Suprapubic skin (tissue), 4 donors: Measurements from ENCODE around the gene KRTAP5-5. TPM values are rescaled to one million over a fixed set of nuclear protein-coding genes. Genes with fewer than 3 reads are reported as not detected.
"Not testable (repeated sequence)": the region's sequence is repeated elsewhere in the genome, so short reads cannot be mapped to it uniquely, and the experiment has no call there.

Experiments
- DNase-seq, 2 donors: peaks; one replicate each; pipeline ENCODE4 v3.0.0-alpha.2; 2019; ENCODE audit warnings: low spot score in 2 of 2
- H3K27ac ChIP-seq: fragments of 200-600 bp; sonication (generic); one replicate; pipeline ENCODE4 v1.5.1; 2019
- H3K27me3 ChIP-seq: fragments of 200-600 bp; sonication (generic); one replicate; pipeline ENCODE4 v1.5.1; 2019
- H3K36me3 ChIP-seq: fragments of 200-600 bp; sonication (generic); one replicate; pipeline ENCODE4 v1.5.1; 2019
- H3K4me1 ChIP-seq: fragments of 200-600 bp; sonication (generic); one replicate; pipeline ENCODE4 v1.5.1; 2019
- H3K4me3 ChIP-seq: fragments of 200-600 bp; sonication (generic); one replicate; pipeline ENCODE4 v1.5.1; 2019; ENCODE audit warnings: mild to moderate bottlenecking
- H3K9me3 ChIP-seq: fragments of 200-600 bp; sonication (generic); one replicate; pipeline ENCODE4 v1.5.1; 2019
- CTCF ChIP-seq, 2 donors: fragments of 200-600 bp in 1 of 2; fragments of 450-650 bp in 1 of 2; sonication (generic) in 1 of 2; IDR thresholded peaks; one replicate each; pipeline ENCODE4 v1.5.1; 2016 to 2019; ENCODE audit warnings: antibody characterized with exemption in 2 of 2, mild to moderate bottlenecking in 1 of 2, moderate library complexity in 1 of 2
- EP300 ChIP-seq: sonication (generic); formaldehyde crosslinking; IDR thresholded peaks from one replicate; pipeline ENCODE4 v1.6.1; 2017; ENCODE audit warnings: antibody characterized with exemption
- POLR2A ChIP-seq, 2 donors: fragments of 450-650 bp; IDR thresholded peaks; one replicate each; pipeline ENCODE4 v1.6.1; 2017; ENCODE audit warnings: antibody characterized with exemption in 2 of 2, mild to moderate bottlenecking in 2 of 2, moderate library complexity in 2 of 2
- POLR2AphosphoS5 ChIP-seq, 3 donors: sonication (generic); formaldehyde crosslinking; IDR thresholded peaks; one replicate each; pipeline ENCODE4 v1.6.1; 2017; ENCODE audit warnings: antibody characterized with exemption in 3 of 3
- WGBS: methylation state at CpG from one replicate; pipeline ENCODE4 v1.1.5; 2018; 5-methylcytosine and 5-hydroxymethylcytosine counted together
- total RNA-seq, 4 donors: library from RNA; depleted of rRNA; stranded (reverse); fragments of >200 nt; gene quantifications; one replicate each; pipeline ENCODE4 v1.1.0, GENCODE V29; 2016

KRTAP5-5 gene
- total RNA-seq, 4 donors from 2014 or later, result 0.79 to 2.7 (median 1.2) TPM; not detected in 1

- H3K36me3 ChIP-seq, DNase-seq, H3K4me3 ChIP-seq, H3K27ac ChIP-seq, H3K9me3 ChIP-seq: not testable (repeated sequence)
- peak in 1 of 3 donors; percentile 20 for TF ChIP-seq POLR2AphosphoS5 (IDR thresholded peaks at IDR 0.05)
- WGBS, result 9% methylated on average over 7 of the region's 10 CpGs
- Histone ChIP-seq H3K4me1 (peaks cover 10% of the 10 kb centered on the region), H3K27me3 (peaks cover 26% of the 10 kb centered on the region)
Observed at GRCh38 chr11:1589191-1589963, 40.2 kb upstream of the KRTAP5-5 start.

GRCh38 chr11:1589996-1590395, 39.6 kb upstream of the KRTAP5-5 start:
- TF ChIP-seq EP300 (no peak), POLR2AphosphoS5 (IDR thresholded peaks at IDR 0.05) (no peak), POLR2A (IDR thresholded peaks at IDR 0.05) (no peak), CTCF (IDR thresholded peaks at IDR 0.05) (no peak)
- DNase-seq, result no peak
- H3K27ac ChIP-seq, result no peak overlapping the region
- H3K9me3 ChIP-seq, result no peaks in the 10 kb centered on the region
- no peak overlapping the region for H3K4me3 ChIP-seq
- H3K4me1 ChIP-seq, result peaks cover 10% of the 10 kb centered on the region
- 97% methylated on average over 5 of the region's 6 CpGs for WGBS
- H3K36me3 ChIP-seq, result no peaks in the 10 kb centered on the region
- H3K27me3 ChIP-seq, result peaks cover 24% of the 10 kb centered on the region

GRCh38 chr11:1592628-1593027, 36.9 kb upstream of the KRTAP5-5 start:
- H3K27ac ChIP-seq, result no peak overlapping the region
- DNase-seq, result no peak
- no peak overlapping the region for H3K4me3 ChIP-seq
- 88% methylated on average over 9 of the region's 9 CpGs for WGBS
- no peaks in the 10 kb centered on the region for H3K9me3 ChIP-seq
- peaks cover 41% of the 10 kb centered on the region for H3K27me3 ChIP-seq
- TF ChIP-seq EP300 (no peak), CTCF (IDR thresholded peaks at IDR 0.05) (no peak), POLR2A (IDR thresholded peaks at IDR 0.05) (no peak), POLR2AphosphoS5 (IDR thresholded peaks at IDR 0.05) (no peak)
- H3K36me3 ChIP-seq, result no peaks in the 10 kb centered on the region
- peaks cover 10% of the 10 kb centered on the region for H3K4me1 ChIP-seq

- not testable (repeated sequence) for H3K4me3 ChIP-seq, H3K4me1 ChIP-seq, H3K9me3 ChIP-seq, H3K36me3 ChIP-seq, DNase-seq, H3K27ac ChIP-seq
- WGBS, result 67% methylated on average over 11 of the region's 11 CpGs
- H3K27me3 ChIP-seq, result peaks cover 54% of the 10 kb centered on the region
Observed at GRCh38 chr11:1595994-1596575, 33.5 kb upstream of the KRTAP5-5 start.

GRCh38 chr11:1596576-1597121, 32.9 kb upstream of the KRTAP5-5 start:
- DNase-seq, result not testable (repeated sequence)
- peaks cover 56% of the 10 kb centered on the region for H3K27me3 ChIP-seq
- 72% methylated on average over 11 of the region's 19 CpGs for whole genome bisulfite sequencing

GRCh38 chr11:1597331-1597993, 32.1 kb upstream of the KRTAP5-5 start:
- DNase-seq, result no peak
- Histone ChIP-seq H3K36me3 (no peaks in the 10 kb centered on the region), H3K27me3 (peaks cover 47% of the 10 kb centered on the region), H3K27ac (no peak overlapping the region), H3K4me1 (no peaks in the 10 kb centered on the region), H3K4me3 (no peak overlapping the region), H3K9me3 (no peaks in the 10 kb centered on the region)
- 78% methylated on average over 10 of the region's 10 CpGs for WGBS
- TF ChIP-seq POLR2AphosphoS5 (IDR thresholded peaks at IDR 0.05) (no peak), POLR2A (IDR thresholded peaks at IDR 0.05) (no peak), CTCF (IDR thresholded peaks at IDR 0.05) (no peak), EP300 (no peak)

More at GRCh38 chr11:1596576-1597121, 32.9 kb upstream of the KRTAP5-5 start:
- H3K27ac ChIP-seq, H3K9me3 ChIP-seq, H3K4me3 ChIP-seq, H3K4me1 ChIP-seq, H3K36me3 ChIP-seq: not testable (repeated sequence)
